Measurements from ENCODE around the gene CHPF.

The CHPF gene

DNA sequence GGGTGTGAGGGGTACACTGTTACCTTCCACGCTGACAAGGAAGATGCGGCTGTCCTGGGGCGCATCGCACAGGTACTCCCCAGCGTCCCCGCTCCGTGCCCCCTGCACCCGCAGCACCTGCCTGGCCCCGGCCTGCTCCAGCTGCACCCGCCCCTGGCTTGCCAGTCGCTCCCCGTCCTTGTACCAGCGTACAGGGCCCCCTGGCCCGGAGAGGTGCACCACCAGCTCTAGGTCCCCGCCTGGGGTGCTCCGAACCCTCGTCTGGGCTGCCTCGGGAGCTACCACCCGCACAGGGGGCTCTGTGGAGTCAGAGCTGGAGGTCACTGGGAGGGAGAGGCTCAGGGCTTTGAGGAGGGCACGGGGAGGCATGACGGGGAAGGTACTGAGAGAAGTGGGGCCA lies 13.7 kb upstream of the CHPF start:
- DNase-seq (ENCODE audit: low read depth in 2 of 2): no peak
- TF ChIP-seq, protein P1, sequence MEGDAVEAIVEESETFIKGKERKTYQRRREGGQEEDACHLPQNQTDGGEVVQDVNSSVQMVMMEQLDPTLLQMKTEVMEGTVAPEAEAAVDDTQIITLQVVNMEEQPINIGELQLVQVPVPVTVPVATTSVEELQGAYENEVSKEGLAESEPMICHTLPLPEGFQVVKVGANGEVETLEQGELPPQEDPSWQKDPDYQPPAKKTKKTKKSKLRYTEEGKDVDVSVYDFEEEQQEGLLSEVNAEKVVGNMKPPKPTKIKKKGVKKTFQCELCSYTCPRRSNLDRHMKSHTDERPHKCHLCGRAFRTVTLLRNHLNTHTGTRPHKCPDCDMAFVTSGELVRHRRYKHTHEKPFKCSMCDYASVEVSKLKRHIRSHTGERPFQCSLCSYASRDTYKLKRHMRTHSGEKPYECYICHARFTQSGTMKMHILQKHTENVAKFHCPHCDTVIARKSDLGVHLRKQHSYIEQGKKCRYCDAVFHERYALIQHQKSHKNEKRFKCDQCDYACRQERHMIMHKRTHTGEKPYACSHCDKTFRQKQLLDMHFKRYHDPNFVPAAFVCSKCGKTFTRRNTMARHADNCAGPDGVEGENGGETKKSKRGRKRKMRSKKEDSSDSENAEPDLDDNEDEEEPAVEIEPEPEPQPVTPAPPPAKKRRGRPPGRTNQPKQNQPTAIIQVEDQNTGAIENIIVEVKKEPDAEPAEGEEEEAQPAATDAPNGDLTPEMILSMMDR (IDR thresholded peaks at IDR 0.05; ENCODE audit: low read depth, low read length): no peak
- no peak overlapping the region for H3K4me3 ChIP-seq (replicated peaks in 1 of 2; ENCODE audit: low read depth in 2 of 2, low read length in 2 of 2)

DNA sequence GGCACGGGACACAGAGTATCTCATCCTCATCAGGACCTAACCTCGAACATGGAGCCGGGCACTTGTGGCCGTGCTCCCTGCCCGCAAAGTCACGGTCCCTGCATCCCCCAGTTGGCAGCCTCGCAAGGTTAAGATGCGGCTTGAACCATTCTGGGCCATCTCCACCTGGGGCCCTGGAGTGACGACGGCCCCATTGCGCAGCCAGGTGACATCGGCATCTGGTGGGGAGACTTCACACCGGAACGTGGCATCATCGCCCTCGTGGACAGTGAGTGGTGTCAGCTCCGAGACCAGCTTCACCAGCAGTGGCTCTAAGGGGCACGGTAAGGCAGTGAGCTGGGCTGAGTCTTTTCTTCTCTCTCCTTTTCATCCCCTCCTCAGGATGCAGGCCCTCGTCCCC lies 12.8 kb upstream of the CHPF start:
- H3K4me3 ChIP-seq (replicated peaks in 1 of 2; ENCODE audit: low read depth in 2 of 2, low read length in 2 of 2): no peak overlapping the region
- TF ChIP-seq, protein P1 (IDR thresholded peaks at IDR 0.05; ENCODE audit: low read depth, low read length): no peak
- no peak for DNase-seq (ENCODE audit: low read depth in 2 of 2)

DNA sequence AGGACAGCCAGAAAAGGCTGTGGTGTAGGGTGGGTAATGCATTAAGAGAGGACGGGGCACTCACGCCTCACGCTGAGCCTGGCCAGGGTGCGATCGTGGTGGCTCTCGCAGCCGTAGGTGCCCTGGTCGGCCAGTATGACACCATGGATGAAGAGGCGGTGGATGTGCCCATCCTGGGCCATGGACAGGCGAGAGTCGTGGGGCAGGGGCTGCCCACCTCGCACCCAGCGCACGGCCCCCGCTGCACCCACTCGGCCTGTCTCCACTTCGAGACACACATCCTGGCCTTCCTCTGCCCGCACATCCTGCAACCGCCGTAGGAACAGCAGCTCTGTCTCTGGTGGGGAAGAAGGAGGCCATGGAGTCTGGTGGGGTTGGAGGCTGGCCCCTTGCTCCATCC lies 12.3 kb upstream of the CHPF start:
- DNase-seq (ENCODE audit: low read depth in 2 of 2): no peak
- no peak overlapping the region for H3K4me3 ChIP-seq (replicated peaks in 1 of 2; ENCODE audit: low read depth in 2 of 2, low read length in 2 of 2)
- TF ChIP-seq, protein P1 (IDR thresholded peaks at IDR 0.05; ENCODE audit: low read depth, low read length): no peak

DNA sequence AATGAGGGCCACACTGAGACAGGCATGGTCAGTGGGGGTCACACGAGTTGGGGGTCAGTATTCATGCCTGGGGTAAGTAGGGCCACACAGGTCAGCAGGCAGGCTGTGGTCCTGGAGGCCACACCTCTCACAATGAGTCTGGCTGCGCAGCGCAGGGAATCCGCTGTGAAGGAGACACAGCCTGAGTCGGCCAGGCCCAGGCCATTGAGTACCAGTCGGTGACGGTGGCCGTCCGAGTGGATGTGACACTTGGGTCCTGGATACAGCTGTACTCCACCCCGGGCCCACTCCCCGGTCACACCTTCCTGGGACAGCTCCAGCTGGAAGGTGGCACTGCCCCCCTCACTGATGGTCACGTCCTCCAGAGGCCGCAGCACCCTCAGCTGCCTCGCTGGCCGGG lies 10.7 kb upstream of the CHPF start:
- DNase-seq (ENCODE audit: low read depth in 2 of 2): no peak
- no peak overlapping the region for H3K4me3 ChIP-seq (replicated peaks in 1 of 2; ENCODE audit: low read depth in 2 of 2, low read length in 2 of 2)

DNA sequence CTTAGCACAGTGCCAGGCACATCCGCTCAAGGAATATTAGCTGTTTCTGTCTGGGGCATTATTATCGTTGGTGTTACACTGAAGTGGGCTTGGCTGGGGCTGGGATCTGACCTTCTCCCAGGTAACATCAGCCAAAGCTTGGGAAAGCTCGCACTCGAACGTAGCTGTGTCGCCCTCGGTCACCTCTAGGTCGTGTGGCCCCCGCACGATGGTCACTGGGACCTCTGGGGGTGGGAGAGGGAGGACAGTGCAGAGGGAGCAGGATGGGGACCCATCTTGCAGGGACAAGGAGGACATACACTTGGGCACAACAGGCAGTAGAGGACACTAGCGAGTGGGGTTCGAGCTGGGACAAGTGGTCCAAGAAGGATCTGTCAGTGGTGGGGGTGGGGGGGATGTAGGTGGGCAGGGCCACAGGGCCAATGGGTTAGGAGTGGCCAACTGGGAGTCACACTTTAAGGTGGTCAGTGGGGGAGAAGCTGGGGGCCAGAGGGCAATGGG lies 9.9 kb upstream of the CHPF start:
- TF ChIP-seq, protein P1 (IDR thresholded peaks at IDR 0.05; ENCODE audit: low read depth, low read length): no peak
- no peak overlapping the region for H3K4me3 ChIP-seq (replicated peaks in 1 of 2; ENCODE audit: low read depth in 2 of 2, low read length in 2 of 2)
- no peak for DNase-seq (ENCODE audit: low read depth in 2 of 2)

More for the DNA sequence above, 10.7 kb upstream of the CHPF start:
- TF ChIP-seq, protein P1 (IDR thresholded peaks at IDR 0.05; ENCODE audit: low read depth, low read length): no peak

DNA sequence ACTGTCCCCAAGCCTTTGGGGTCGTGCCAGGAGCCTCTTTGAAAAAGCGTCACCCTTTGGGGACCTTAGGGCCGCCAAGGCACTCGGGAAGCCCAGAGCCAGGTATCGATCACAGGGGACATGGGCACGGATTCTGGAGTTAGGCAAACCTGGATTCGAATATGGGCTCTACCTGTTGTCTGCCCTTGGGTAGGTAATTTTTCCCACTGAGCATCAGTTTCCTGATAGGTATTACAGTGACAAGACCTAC lies 9.5 kb upstream of the CHPF start:
- DNase-seq (ENCODE audit: low read depth in 2 of 2): no peak
- H3K4me3 ChIP-seq (replicated peaks in 1 of 2; ENCODE audit: low read depth in 2 of 2, low read length in 2 of 2): peak overlapping the region; percentile 57 to 69
- TF ChIP-seq, protein P1 (IDR thresholded peaks at IDR 0.05; ENCODE audit: low read depth, low read length): no peak

DNA sequence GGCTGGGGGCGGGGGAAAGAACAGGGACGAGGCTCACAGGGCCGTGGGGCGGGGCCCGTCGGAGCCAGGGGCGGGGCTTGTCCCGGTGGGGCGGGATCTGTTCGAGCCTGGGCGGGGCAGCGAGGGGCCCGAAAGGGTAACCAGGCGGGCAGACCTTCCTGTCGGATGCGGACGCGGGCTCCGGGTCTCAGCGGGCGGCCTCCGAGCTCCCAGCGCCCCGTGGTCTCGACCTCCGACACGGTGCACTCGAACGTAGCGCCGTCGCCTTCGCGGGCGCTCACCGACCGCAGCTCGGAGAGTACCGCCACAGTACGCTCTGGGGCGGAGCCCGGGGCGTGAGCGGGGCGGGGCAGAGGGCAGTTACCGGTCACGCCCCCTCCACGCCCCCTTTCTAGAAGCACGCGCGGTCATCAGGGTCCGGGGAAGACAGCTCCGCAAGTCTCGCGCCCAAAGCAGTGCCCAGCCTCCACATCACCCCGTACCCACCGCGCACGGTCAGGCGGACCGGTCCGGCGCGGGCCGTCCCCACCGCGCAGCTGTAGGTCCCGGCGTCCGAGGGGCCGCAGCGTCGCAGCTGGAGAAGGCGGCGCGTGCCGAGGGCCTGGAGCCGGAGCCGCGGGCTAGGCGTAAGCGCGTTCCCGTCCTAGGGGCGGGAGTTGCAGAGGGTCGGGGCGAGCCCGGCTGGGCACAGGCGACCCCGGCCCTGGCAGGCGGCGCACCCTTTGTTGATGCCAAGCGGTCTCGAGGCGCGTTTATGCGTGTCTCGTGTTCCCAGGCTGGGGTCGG lies 9.0 kb upstream of the CHPF start:
- peak; percentile 75 to 83 for DNase-seq (ENCODE audit: low read depth in 2 of 2)
- TF ChIP-seq, protein P1 (IDR thresholded peaks at IDR 0.05; ENCODE audit: low read depth, low read length): no peak
- H3K4me3 ChIP-seq (replicated peaks in 1 of 2; ENCODE audit: low read depth in 2 of 2, low read length in 2 of 2): peak overlapping the region; percentile 57 to 69
